CD14-positive monocyte (primary cell): ENCODE results near the gene ELAVL1. TPM values are rescaled to one million over a fixed set of nuclear protein-coding genes. Genes with fewer than 3 reads are reported as not detected.
A peak's percentile ranks its signal among the peaks of the same experiment; 100 is the strongest.

Source experiments
- DNase-seq, 3 donors: peaks; one replicate each; pipeline ENCODE4 v3.0.0-alpha.2; 2011 to 2022
- H2AFZ ChIP-seq: 2 replicates; pipeline ENCODE4 v1.6.0; 2012; ENCODE audit warnings: mild to moderate bottlenecking, low read depth, low read length, inconsistent platforms; ENCODE audit not compliant: insufficient read depth, poor library complexity, severe bottlenecking
- H3K27ac ChIP-seq, 2 donors: 1 replicate in 1 of 2; 2 replicates in 1 of 2; pipeline ENCODE4 v1.5.1; 2012 to 2013; ENCODE audit warnings: low read length in 2 of 2, control low read depth in 1 of 2, inconsistent platforms in 1 of 2, low read depth in 1 of 2, mild to moderate bottlenecking in 1 of 2
- H3K27me3 ChIP-seq, 2 donors: one replicate each; pipeline versions ENCODE4 v1.6.0 to v1.6.1; 2011 to 2013; ENCODE audit warnings: low read length in 2 of 2; ENCODE audit not compliant: control insufficient read depth in 2 of 2, insufficient read depth in 2 of 2
- H3K36me3 ChIP-seq, 2 donors: replicated peaks in 1 of 2; 1 replicate in 1 of 2; 2 replicates in 1 of 2; pipeline versions ENCODE4 v1.5.1 to v1.6.1; 2012 to 2013; ENCODE audit warnings: low read length in 2 of 2, control low read depth in 1 of 2, inconsistent platforms in 1 of 2, mild to moderate bottlenecking in 1 of 2; ENCODE audit not compliant: insufficient read depth in 2 of 2, control insufficient read depth in 1 of 2
- H3K4me1 ChIP-seq, 2 donors: 1 replicate in 1 of 2; 2 replicates in 1 of 2; pipeline versions ENCODE4 v1.5.1 to v1.6.1; 2012 to 2013; ENCODE audit warnings: low read length in 2 of 2, control low read depth in 1 of 2, inconsistent platforms in 1 of 2, mild to moderate bottlenecking in 1 of 2, moderate library complexity in 1 of 2; ENCODE audit not compliant: insufficient read depth in 2 of 2, control insufficient read depth in 1 of 2
- H3K4me2 ChIP-seq: replicated peaks from 2 replicates; pipeline ENCODE3; 2012; ENCODE audit warnings: low read length, moderate library complexity, mild to moderate bottlenecking; ENCODE audit not compliant: poor library complexity, severe bottlenecking; ENCODE audit errors: extremely low read depth
- H3K4me3 ChIP-seq, 3 experiments: fragments of 200-600 bp in 1 of 3; sonication (generic) in 1 of 3; replicated peaks in 1 of 3; 1 replicate in 2 of 3; 2 replicates in 1 of 3; pipeline ENCODE4 v1.5.1; 2011 to 2013; ENCODE audit warnings: low read length in 3 of 3, mild to moderate bottlenecking in 3 of 3, control low read depth in 2 of 3, low read depth in 2 of 3, inconsistent platforms in 1 of 3, moderate library complexity in 1 of 3
- H3K79me2 ChIP-seq: 2 replicates; pipeline ENCODE4 v1.6.0; 2012; ENCODE audit warnings: mild to moderate bottlenecking, control low read depth, inconsistent platforms, low read length, moderate library complexity; ENCODE audit not compliant: insufficient read depth
- H3K9ac ChIP-seq: 2 replicates; pipeline ENCODE4 v1.6.0; 2017; ENCODE audit warnings: low read length, mild to moderate bottlenecking; ENCODE audit not compliant: insufficient read depth, poor library complexity, severe bottlenecking
- H3K9me3 ChIP-seq, 2 donors: replicated peaks in 1 of 2; 1 replicate in 1 of 2; 2 replicates in 1 of 2; pipeline versions ENCODE4 v1.5.1 to v1.6.1; 2012 to 2013; ENCODE audit warnings: low read length in 2 of 2, control low read depth in 1 of 2; ENCODE audit not compliant: control insufficient read depth in 1 of 2, insufficient read depth in 1 of 2
- H4K20me1 ChIP-seq: 2 replicates; pipeline ENCODE4 v1.6.0; 2012; ENCODE audit warnings: mild to moderate bottlenecking, low read length, control low read depth, moderate library complexity; ENCODE audit not compliant: insufficient read depth
- H3K27ac Mint-ChIP-seq, 7 donors: one replicate each; pipeline ENCODE4 v1.8.0; 2020; ENCODE audit warnings: mild to moderate bottlenecking in 7 of 7, mixed read lengths in 7 of 7, moderate library complexity in 6 of 7, inconsistent platforms in 2 of 7
- H3K27me3 Mint-ChIP-seq, 3 donors: one replicate each; pipeline ENCODE4 v1.8.0; 2021 to 2022; ENCODE audit warnings: low read depth in 3 of 3, mild to moderate bottlenecking in 3 of 3, mixed read lengths in 3 of 3, moderate library complexity in 3 of 3, inconsistent platforms in 1 of 3
- H3K36me3 Mint-ChIP-seq, 2 donors: one replicate each; pipeline ENCODE4 v1.8.0; 2020; ENCODE audit warnings: mixed read lengths in 2 of 2, inconsistent platforms in 1 of 2, mild to moderate bottlenecking in 1 of 2
- H3K4me1 Mint-ChIP-seq: one replicate; pipeline ENCODE4 v1.8.0; 2020; ENCODE audit warnings: mild to moderate bottlenecking, mixed read lengths
- H3K4me3 Mint-ChIP-seq, 2 donors: one replicate each; pipeline ENCODE4 v1.8.0; 2020; ENCODE audit warnings: mild to moderate bottlenecking in 2 of 2, mixed read lengths in 2 of 2, moderate library complexity in 1 of 2
- H3K9me3 Mint-ChIP-seq, 7 donors: one replicate each; pipeline ENCODE4 v1.8.0; 2020 to 2022; ENCODE audit warnings: mixed read lengths in 7 of 7, mild to moderate bottlenecking in 6 of 7, moderate library complexity in 6 of 7, inconsistent platforms in 2 of 7
- WGBS: methylation state at CpG from one replicate; pipeline ENCODE4 v1.1.5; 2013; ENCODE audit warnings: missing lambda C conversion rate; ENCODE audit not compliant: insufficient coverage; 5-methylcytosine and 5-hydroxymethylcytosine counted together
- intact Hi-C, 2 donors: fragments of 100-400 bp; cut with micrococcal nuclease; formaldehyde crosslinking; loops; one replicate each; pipeline versions ENCODE4 v1.15.0 to v1.15.1; 2023
- polyA plus RNA-seq, 3 donors: library from polyadenylated mRNA; depleted of rRNA in 1 of 3; unstranded in 2 of 3; stranded (reverse) in 1 of 3; fragments of 300-500 nt in 2 of 3; fragments of >200 nt in 1 of 3; fragmentation: Illumina TruSeq in 2 of 3; gene quantifications; 1 replicate in 2 of 3; 2 replicates in 1 of 3; pipeline ENCODE4 v1.2.3, GENCODE V29; 2012 to 2021
- TF ChIP-seq, protein P1 (sequence below): fragments of 200-600 bp; IDR thresholded peaks from one replicate; pipeline ENCODE4 v1.8.0; 2022; ENCODE audit warnings: antibody characterized with exemption, mild to moderate bottlenecking

ELAVL1 gene
- polyA plus RNA-seq, 3 donors: 25.1 to 31.1 (median 30.7) TPM

DNA sequence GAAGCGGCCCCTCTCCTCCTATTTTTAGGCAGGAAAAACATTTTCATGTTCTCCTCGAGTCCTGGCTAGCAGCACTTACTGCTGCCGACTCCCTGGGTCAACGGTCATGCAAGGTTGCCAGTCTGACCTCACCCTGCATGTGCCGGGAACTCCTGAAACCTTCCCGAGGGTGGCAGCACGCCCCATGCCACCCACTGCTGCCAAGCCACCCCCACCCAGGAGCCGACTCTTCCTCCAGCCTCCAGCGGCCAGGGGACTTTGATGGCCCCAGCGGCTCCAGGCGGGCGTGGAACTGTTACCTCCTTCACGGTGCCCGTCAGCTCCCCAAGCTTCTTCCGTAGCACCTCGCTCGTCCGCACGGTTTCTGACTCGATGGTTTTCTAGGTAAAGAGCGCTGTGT lies 70.7 kb downstream of the ELAVL1 start:
- Histone ChIP-seq H3K9ac (no peak overlapping the region), H3K4me2 (no peak overlapping the region), H3K79me2 (no peaks in the 10 kb centered on the region), H3K4me3 (no peak overlapping the region), H3K36me3 (peaks cover 78 to 86% of the 10 kb centered on the region in 2 donors), H3K27ac (no peak overlapping the region), H4K20me1 (no peaks in the 10 kb centered on the region), H3K27me3 (no peaks in the 10 kb centered on the region), H3K9me3 (no peaks in the 10 kb centered on the region), H2AFZ (no peak overlapping the region), H3K4me1 (no peaks in the 10 kb centered on the region)
- intact Hi-C loops: no loop called here
- WGBS: 94% methylated on average over 21 of the region's 21 CpGs
- DNase-seq: no peak
- TF ChIP-seq, protein P1, sequence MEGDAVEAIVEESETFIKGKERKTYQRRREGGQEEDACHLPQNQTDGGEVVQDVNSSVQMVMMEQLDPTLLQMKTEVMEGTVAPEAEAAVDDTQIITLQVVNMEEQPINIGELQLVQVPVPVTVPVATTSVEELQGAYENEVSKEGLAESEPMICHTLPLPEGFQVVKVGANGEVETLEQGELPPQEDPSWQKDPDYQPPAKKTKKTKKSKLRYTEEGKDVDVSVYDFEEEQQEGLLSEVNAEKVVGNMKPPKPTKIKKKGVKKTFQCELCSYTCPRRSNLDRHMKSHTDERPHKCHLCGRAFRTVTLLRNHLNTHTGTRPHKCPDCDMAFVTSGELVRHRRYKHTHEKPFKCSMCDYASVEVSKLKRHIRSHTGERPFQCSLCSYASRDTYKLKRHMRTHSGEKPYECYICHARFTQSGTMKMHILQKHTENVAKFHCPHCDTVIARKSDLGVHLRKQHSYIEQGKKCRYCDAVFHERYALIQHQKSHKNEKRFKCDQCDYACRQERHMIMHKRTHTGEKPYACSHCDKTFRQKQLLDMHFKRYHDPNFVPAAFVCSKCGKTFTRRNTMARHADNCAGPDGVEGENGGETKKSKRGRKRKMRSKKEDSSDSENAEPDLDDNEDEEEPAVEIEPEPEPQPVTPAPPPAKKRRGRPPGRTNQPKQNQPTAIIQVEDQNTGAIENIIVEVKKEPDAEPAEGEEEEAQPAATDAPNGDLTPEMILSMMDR: no peak
- H3K27me3 Mint-ChIP-seq: no peaks in the 10 kb centered on the region
- peaks cover 0 to 3% (median 0%) of the 10 kb centered on the region in 7 donors for H3K9me3 Mint-ChIP-seq
- H3K27ac Mint-ChIP-seq: peak overlapping the region in 1 of 7 donors; percentile 19
- peaks cover 65 to 93% of the 10 kb centered on the region in 2 donors for H3K36me3 Mint-ChIP-seq
- H3K4me3 Mint-ChIP-seq: no peak overlapping the region
- no peaks in the 10 kb centered on the region for H3K4me1 Mint-ChIP-seq

DNA sequence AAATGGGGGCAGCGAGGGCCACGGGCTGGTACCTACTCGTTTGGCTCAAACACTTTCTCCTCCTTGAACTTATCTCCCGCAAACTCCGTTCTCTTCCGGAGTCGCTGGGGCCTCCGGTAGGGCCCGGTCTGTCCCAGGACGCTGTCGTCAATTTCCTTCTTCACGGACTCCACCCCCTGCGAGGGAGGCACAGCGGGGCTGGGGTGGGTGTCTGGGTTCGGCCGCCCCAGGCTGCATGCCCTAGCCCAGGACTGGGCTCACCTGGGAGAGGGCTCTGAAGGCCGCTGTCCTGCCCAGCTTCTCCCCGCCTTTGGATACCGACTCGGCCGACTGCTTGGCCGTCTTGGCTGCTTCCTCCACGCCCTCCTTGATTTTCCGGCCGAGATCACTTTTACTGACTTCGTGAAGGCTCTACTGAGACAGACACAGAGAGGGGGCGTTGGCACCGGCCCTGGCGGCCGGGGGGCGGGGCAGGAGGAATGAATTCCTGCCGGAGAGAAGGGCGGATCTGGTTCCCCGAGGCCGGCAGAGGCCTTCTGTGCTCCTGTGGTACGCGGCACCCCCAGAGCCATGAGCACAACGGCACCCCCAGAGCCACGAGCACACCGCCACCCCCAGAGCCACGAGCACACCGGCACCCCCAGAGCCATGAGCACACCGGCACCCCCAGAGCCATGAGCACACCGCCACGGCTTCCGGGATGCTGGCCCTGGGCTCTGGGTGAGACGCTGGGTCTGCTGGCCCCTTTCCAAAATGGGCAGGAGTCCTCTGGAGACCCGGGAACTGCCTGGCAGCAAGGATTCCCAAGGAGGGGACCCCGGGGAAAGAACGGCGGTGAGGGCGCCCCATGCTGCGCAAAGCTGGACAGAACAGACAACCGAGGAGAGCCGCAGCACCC lies 71.4 kb downstream of the ELAVL1 start:
- no peaks in the 10 kb centered on the region for H3K27me3 Mint-ChIP-seq
- Histone ChIP-seq H4K20me1 (no peaks in the 10 kb centered on the region), H3K4me3 (no peak overlapping the region), H3K4me1 (no peaks in the 10 kb centered on the region), H3K9ac (no peak overlapping the region), H3K27ac (no peak overlapping the region), H3K79me2 (no peaks in the 10 kb centered on the region), H3K36me3 (peaks cover 75 to 83% of the 10 kb centered on the region in 2 donors), H3K27me3 (no peaks in the 10 kb centered on the region), H2AFZ (no peak overlapping the region), H3K4me2 (no peak overlapping the region), H3K9me3 (no peaks in the 10 kb centered on the region)
- no peak overlapping the region for H3K4me3 Mint-ChIP-seq
- H3K27ac Mint-ChIP-seq: peak overlapping the region in 1 of 7 donors; percentile 19
- intact Hi-C loops: no loop called here
- 96% methylated on average over 52 of the region's 55 CpGs for WGBS
- DNase-seq: no peak
- TF ChIP-seq, protein P1: no peak
- H3K4me1 Mint-ChIP-seq: no peaks in the 10 kb centered on the region
- peaks cover 65 to 87% of the 10 kb centered on the region in 2 donors for H3K36me3 Mint-ChIP-seq
- peaks cover 0 to 3% (median 0%) of the 10 kb centered on the region in 7 donors for H3K9me3 Mint-ChIP-seq
